Transverse colon (tissue), 3 donors: ENCODE results near the gene NECAB2.

Experiments
- CTCF ChIP-seq, 5 experiments: fragments of 200-600 bp in 3 of 5; fragments of 450-650 bp in 2 of 5; sonication (generic) in 3 of 5; IDR thresholded peaks; 1 replicate in 2 of 5; 2 replicates in 3 of 5; pipeline ENCODE4 v1.5.1; 2016 to 2017; ENCODE audit warnings: antibody characterized with exemption in 5 of 5, inconsistent platforms in 3 of 5, mild to moderate bottlenecking in 2 of 5, moderate library complexity in 1 of 5
- POLR2A ChIP-seq: fragments of 450-650 bp; IDR thresholded peaks from one replicate; pipeline ENCODE4 v1.6.1; 2016; ENCODE audit warnings: antibody characterized with exemption, mild to moderate bottlenecking, moderate library complexity

- no peak for TF ChIP-seq CTCF (IDR thresholded peaks at IDR 0.05)
- no peak for TF ChIP-seq POLR2A
These were observed 26.0 kb upstream of the NECAB2 start for GRCh38 chr16:83942074-83942473.
